H1 (cell line): ENCODE data around the gene RANBP9. TPM values are rescaled to one million over a fixed set of nuclear protein-coding genes. Genes with fewer than 3 reads are reported as not detected.

Source experiments
- CTCF ChIA-PET: fragments of 300-600 bp; sonication (Branson Sonifier 250); formaldehyde crosslinking; loops from one replicate; lab custom pipeline; 2021; ENCODE audit not compliant: partially characterized antibody; lab: Charles Lee
- POLR2A ChIA-PET: fragments of 300-600 bp; sonication (Branson Sonifier 250); formaldehyde crosslinking; loops from one replicate; lab custom pipeline; 2021; ENCODE audit warnings: inconsistent platforms; ENCODE audit not compliant: partially characterized antibody; lab: Charles Lee
- DNase-seq, 2 experiments: peaks; one replicate each; pipeline versions ENCODE4 v3.0.0 to v3.0.0-alpha.2; 2010 to 2022; ENCODE audit warnings: low spot score in 2 of 2, low read depth in 1 of 2, mixed read lengths in 1 of 2
- FAIRE-seq: peaks from 2 replicates; lab custom pipeline; 2011; peaks lifted over from hg19 to GRCh38; lab: Jason Lieb, UNC
- H2AFZ ChIP-seq: 2 replicates; pipeline ENCODE4 v1.8.1; 2012; ENCODE audit warnings: low read length, inconsistent platforms
- H2AK5ac ChIP-seq: 2 replicates; pipeline ENCODE4 v1.6.1; 2013; ENCODE audit warnings: low read depth, low read length
- H2BK120ac ChIP-seq: replicated peaks from 2 replicates; pipeline ENCODE3; 2013; ENCODE audit warnings: low read depth, low read length, inconsistent platforms
- H2BK12ac ChIP-seq: 2 replicates; pipeline ENCODE4 v1.6.1; 2013; ENCODE audit warnings: low read depth, low read length
- H2BK15ac ChIP-seq: 2 replicates; pipeline ENCODE4 v1.6.1; 2013; ENCODE audit warnings: low read length
- H2BK20ac ChIP-seq: 2 replicates; pipeline ENCODE4 v1.6.1; 2013; ENCODE audit warnings: low read length
- H2BK5ac ChIP-seq: 2 replicates; pipeline ENCODE4 v1.6.1; 2013; ENCODE audit warnings: low read depth, low read length
- H3K14ac ChIP-seq: 2 replicates; pipeline ENCODE4 v1.6.1; 2013; ENCODE audit warnings: inconsistent platforms; ENCODE audit not compliant: insufficient read length
- H3K18ac ChIP-seq: 2 replicates; pipeline ENCODE4 v1.6.1; 2013; ENCODE audit warnings: low read length; ENCODE audit errors: extremely low read depth
- H3K23ac ChIP-seq: 2 replicates; pipeline ENCODE4 v1.6.1; 2013; ENCODE audit warnings: inconsistent platforms; ENCODE audit not compliant: insufficient read length
- H3K23me2 ChIP-seq: 2 replicates; pipeline ENCODE4 v1.6.1; 2013; ENCODE audit warnings: low read depth, low read length
- H3K27ac ChIP-seq: 2 replicates; pipeline ENCODE4 v1.6.1; 2011; ENCODE audit warnings: low read depth, low read length, inconsistent platforms
- H3K27me3 ChIP-seq, 4 experiments: replicated peaks in 1 of 4; 1 replicate in 1 of 4; 2 replicates in 3 of 4; pipeline versions ENCODE4 v1.6.1 to v1.8.1; 2011 to 2013; ENCODE audit warnings: low read length in 3 of 4, mild to moderate bottlenecking in 3 of 4, inconsistent platforms in 2 of 4, mixed read lengths in 2 of 4, moderate library complexity in 1 of 4; ENCODE audit not compliant: control insufficient read depth in 3 of 4, insufficient read depth in 3 of 4; ENCODE audit errors: extremely low read depth in 1 of 4
- H3K36me3 ChIP-seq, 4 experiments: 2 replicates each; pipeline versions ENCODE4 v1.6.1 to v1.8.1; 2011 to 2013; ENCODE audit warnings: mild to moderate bottlenecking in 4 of 4, low read length in 3 of 4, moderate library complexity in 2 of 4, control low read depth in 1 of 4, inconsistent platforms in 1 of 4; ENCODE audit not compliant: insufficient read depth in 4 of 4, control insufficient read depth in 2 of 4
- H3K4ac ChIP-seq: replicated peaks from 2 replicates; pipeline ENCODE3; 2013; ENCODE audit warnings: low read length, low read depth, mixed read lengths, inconsistent platforms; ENCODE audit not compliant: insufficient read length
- H3K4me1 ChIP-seq, 4 experiments: replicated peaks in 1 of 4; 1 replicate in 1 of 4; 2 replicates in 3 of 4; pipeline versions ENCODE4 v1.6.1 to v1.8.1; 2011 to 2013; ENCODE audit warnings: low read length in 3 of 4, inconsistent platforms in 2 of 4, mixed read lengths in 1 of 4; ENCODE audit not compliant: insufficient read depth in 4 of 4, control insufficient read depth in 3 of 4
- H3K4me2 ChIP-seq, 2 experiments: 2 replicates each; pipeline versions ENCODE4 v1.6.1 to v1.8.1; 2011 to 2013; ENCODE audit warnings: low read depth in 2 of 2, low read length in 2 of 2, control low read depth in 1 of 2, inconsistent platforms in 1 of 2, mild to moderate bottlenecking in 1 of 2; ENCODE audit not compliant: insufficient read depth in 1 of 2
- H3K4me3 ChIP-seq, 4 experiments: fragments of 200-600, 300-600 bp in 1 of 4; sonication (generic), shearing (Covaris generic), sonication (Bioruptor Twin) in 1 of 4; 2 replicates each; pipeline versions ENCODE4 v1.5.1 to v1.8.1; 2011 to 2016; ENCODE audit warnings: low read length in 4 of 4, low read depth in 3 of 4, control low read depth in 2 of 4, inconsistent platforms in 2 of 4, mild to moderate bottlenecking in 2 of 4, mixed read lengths in 1 of 4, moderate library complexity in 1 of 4; ENCODE audit not compliant: insufficient read depth in 2 of 4; ENCODE audit errors: extremely low read depth in 1 of 4
- H3K56ac ChIP-seq: replicated peaks from 2 replicates; pipeline ENCODE3; 2013; ENCODE audit warnings: low read depth, mild to moderate bottlenecking, mixed read lengths, low read length, inconsistent platforms; ENCODE audit not compliant: insufficient read length
- H3K79me1 ChIP-seq: 2 replicates; pipeline ENCODE4 v1.6.1; 2013; ENCODE audit warnings: low read depth, low read length, control low read depth
- H3K79me2 ChIP-seq, 2 experiments: 2 replicates each; pipeline versions ENCODE4 v1.6.1 to v1.8.1; 2012 to 2013; ENCODE audit warnings: low read length in 2 of 2, mild to moderate bottlenecking in 2 of 2, inconsistent platforms in 1 of 2; ENCODE audit not compliant: insufficient read depth in 2 of 2, control insufficient read depth in 1 of 2
- H3K9ac ChIP-seq, 4 experiments: replicated peaks in 1 of 4; 1 replicate in 1 of 4; 2 replicates in 3 of 4; pipeline versions ENCODE4 v1.6.1 to v1.8.1; 2011 to 2013; ENCODE audit warnings: low read depth in 3 of 4, low read length in 3 of 4, control low read depth in 2 of 4, mild to moderate bottlenecking in 2 of 4, moderate library complexity in 2 of 4, inconsistent platforms in 1 of 4; ENCODE audit errors: extremely low read depth in 1 of 4
- H3K9me3 ChIP-seq, 2 experiments: 2 replicates each; pipeline versions ENCODE4 v1.6.1 to v1.8.1; 2012 to 2013; ENCODE audit warnings: mild to moderate bottlenecking in 2 of 2, moderate library complexity in 2 of 2, control low read depth in 1 of 2, inconsistent platforms in 1 of 2, low read depth in 1 of 2, low read length in 1 of 2, mixed read lengths in 1 of 2; ENCODE audit not compliant: insufficient read depth in 2 of 2
- H4K20me1 ChIP-seq, 2 experiments: replicated peaks in 1 of 2; 2 replicates each; pipeline versions ENCODE3 to v1.8.1; 2011 to 2013; ENCODE audit warnings: inconsistent platforms in 2 of 2, low read length in 2 of 2, mild to moderate bottlenecking in 1 of 2; ENCODE audit not compliant: insufficient read depth in 2 of 2, control insufficient read depth in 1 of 2
- H4K5ac ChIP-seq: 2 replicates; pipeline ENCODE4 v1.6.1; 2013; ENCODE audit warnings: low read length, low read depth, mixed read lengths, inconsistent platforms; ENCODE audit not compliant: insufficient read length
- H4K8ac ChIP-seq: 2 replicates; pipeline ENCODE4 v1.8.0; 2013; ENCODE audit warnings: mild to moderate bottlenecking, moderate library complexity, low read length, inconsistent platforms; ENCODE audit not compliant: insufficient read depth; ENCODE audit errors: extremely low read depth
- H4K91ac ChIP-seq: replicated peaks from 2 replicates; pipeline ENCODE3; 2013; ENCODE audit warnings: low read length, mixed read lengths, inconsistent platforms; ENCODE audit not compliant: insufficient read length
- CEBPB ChIP-seq: IDR thresholded peaks from 2 replicates; pipeline ENCODE4 v1.6.1; 2012; ENCODE audit warnings: low read depth, low read length
- CTBP2 ChIP-seq: IDR thresholded peaks from 2 replicates; pipeline ENCODE4 v1.7.0; 2011; ENCODE audit warnings: borderline replicate concordance, mild to moderate bottlenecking, moderate library complexity, mixed read lengths, low read length; ENCODE audit not compliant: insufficient read depth, insufficient read length
- EZH2 ChIP-seq: fragments of 200-600 bp; sonication (generic); IDR thresholded peaks from 2 replicates; pipeline ENCODE4 v1.7.1; 2012; ENCODE audit warnings: low read depth, mild to moderate bottlenecking, moderate library complexity, low read length, inconsistent platforms; ENCODE audit not compliant: severe bottlenecking
- HDAC2 ChIP-seq, 2 experiments: fragments of 300-600 bp in 1 of 2; sonication (generic) in 1 of 2; IDR thresholded peaks; 2 replicates each; pipeline ENCODE4 v1.6.1; 2011 to 2012; ENCODE audit warnings: low read depth in 2 of 2, low read length in 2 of 2, mild to moderate bottlenecking in 2 of 2, moderate library complexity in 2 of 2, borderline replicate concordance in 1 of 2, inconsistent platforms in 1 of 2
- KDM5A ChIP-seq: fragments of 200-600 bp; IDR thresholded peaks from 2 replicates; pipeline ENCODE4 v1.7.1; 2012; ENCODE audit warnings: mild to moderate bottlenecking, low read length, inconsistent platforms, mixed read lengths
- PHF8 ChIP-seq: fragments of 200-600 bp; sonication (generic); conservative IDR thresholded peaks from 2 replicates; pipeline ENCODE4 v1.7.1; 2012; ENCODE audit warnings: low read depth, mild to moderate bottlenecking, inconsistent platforms, low read length, moderate library complexity
- SAP30 ChIP-seq: fragments of 300-600 bp; sonication (generic); IDR thresholded peaks from 2 replicates; pipeline ENCODE4 v1.7.1; 2012; ENCODE audit warnings: low read length, moderate library complexity, mild to moderate bottlenecking, inconsistent platforms; ENCODE audit not compliant: insufficient read depth, insufficient replicate concordance
- SIRT6 ChIP-seq: IDR thresholded peaks from one replicate; pipeline ENCODE4 v1.7.1; 2012; ENCODE audit warnings: low read length, inconsistent platforms
- SIX5 ChIP-seq: IDR thresholded peaks from 2 replicates; pipeline ENCODE4 v1.6.1; 2011; ENCODE audit warnings: mild to moderate bottlenecking, low read depth, low read length
- SP2 ChIP-seq: IDR thresholded peaks from 2 replicates; pipeline ENCODE4 v1.6.1; 2012; ENCODE audit warnings: mild to moderate bottlenecking, low read length, inconsistent platforms
- SUZ12 ChIP-seq: fragments of 200-600 bp; sonication (generic); IDR thresholded peaks from 2 replicates; pipeline ENCODE4 v1.6.1; 2012; ENCODE audit warnings: mild to moderate bottlenecking, inconsistent platforms, low read length, moderate library complexity, mixed read lengths
- TAF1 ChIP-seq: IDR thresholded peaks from 2 replicates; pipeline ENCODE4 v1.6.1; 2011; ENCODE audit warnings: mild to moderate bottlenecking, low read depth, low read length
- TEAD4 ChIP-seq: IDR thresholded peaks from 2 replicates; pipeline ENCODE4 v1.6.1; 2012; ENCODE audit warnings: low read depth, low read length, inconsistent platforms, mixed read lengths
- YY1 ChIP-seq: IDR thresholded peaks from 2 replicates; pipeline ENCODE4 v1.6.1; 2011; ENCODE audit warnings: low read depth, mild to moderate bottlenecking, low read length
- WGBS, 2 experiments: shearing (Covaris generic) in 1 of 2; methylation state at CpG; one replicate each; pipeline versions ENCODE4 v1.1.6 to v1.1.7; 2013 to 2015; ENCODE audit warnings: low lambda C conversion rate in 2 of 2, mixed read lengths in 2 of 2, inconsistent platforms in 1 of 2, low coverage in 1 of 2, missing lambda C conversion rate in 1 of 2; ENCODE audit not compliant: insufficient replicate concordance in 2 of 2, insufficient coverage in 1 of 2, insufficient read length in 1 of 2; ENCODE audit errors: extremely low coverage in 1 of 2, missing lambda C conversion rate in 1 of 2; 5-methylcytosine and 5-hydroxymethylcytosine counted together
- polyA plus RNA-seq, 7 experiments: library from polyadenylated mRNA; depleted of rRNA in 3 of 7; stranded (reverse) in 5 of 7; unstranded in 2 of 7; fragments of >200 nt in 5 of 7; fragments of 200-250 nt in 2 of 7; gene quantifications; 1 replicate in 5 of 7; 2 replicates in 1 of 7; 4 replicates in 1 of 7; pipeline versions ENCODE4 v1.2.1 to v1.2.3, GENCODE V29; 2011 to 2013; ENCODE audit warnings: missing spikeins in 2 of 7, mixed read lengths in 2 of 7
- total RNA-seq: library from RNA; stranded (reverse); fragmentation: NEBNext Ultra II Directional; extraction: Animal tissue kit (Norgen Biotek cat#: 25700); gene quantifications from 2 replicates; pipeline ENCODE4 v1.2.1, GENCODE V29; 2021

The RANBP9 gene
- total and polyA plus RNA-seq, 2 of the 8 experiments (the other 6 are each of a cell fraction or from before 2014, with no cell fraction given) = 13.0 to 36.7 TPM

GRCh38 chr6:13605634-13606033 lies 106.0 kb downstream of the RANBP9 start:
- H2AK5ac ChIP-seq = no peak overlapping the region
- H2BK12ac ChIP-seq = no peak overlapping the region
- no peaks in the 10 kb centered on the region for H3K79me1 ChIP-seq
- no peaks in the 10 kb centered on the region for H3K79me2 ChIP-seq
- FAIRE-seq = no peak
- no peak overlapping the region for H3K4ac ChIP-seq
- WGBS, 2 experiments = 88% methylated on average over 4 of the region's 4 CpGs; no CpG with 5 or more reads in 1 of the 2 experiments
- H3K23ac ChIP-seq = no peak overlapping the region
- H3K14ac ChIP-seq = no peak overlapping the region
- no peak overlapping the region for H3K27ac ChIP-seq
- H2BK20ac ChIP-seq = no peak overlapping the region
- ChIA-PET CTCF (interaction anchor here (0.6 to 2.0 kb wide), 4 partner anchors 9 to 335 kb away, joined by 4 to 8 read pairs (median 6); partner anchors contain the start of genes NOL7 and SIRT5), POLR2A (interaction anchor here (0.6 to 1.3 kb wide), 2 partner anchors 17 to 1734 kb away, joined by 3 read pairs; no protein-coding TSS in a partner anchor)
- no peak overlapping the region for H2AFZ ChIP-seq
- H2BK5ac ChIP-seq = no peak overlapping the region
- H3K9me3 ChIP-seq = no peaks in the 10 kb centered on the region
- H3K36me3 ChIP-seq = peaks cover 0 to 13% (median 3%) of the 10 kb centered on the region in 4 experiments; a peak in 2 of 8 replicates
- DNase-seq = no peak
- H3K4me1 ChIP-seq = no peaks in the 10 kb centered on the region
- H3K18ac ChIP-seq = no peak overlapping the region
- no peak overlapping the region for H3K4me2 ChIP-seq
- no peak overlapping the region for H2BK120ac ChIP-seq
- H3K27me3 ChIP-seq = no peaks in the 10 kb centered on the region
- no peak overlapping the region for H3K4me3 ChIP-seq
- no peak overlapping the region for H3K9ac ChIP-seq
- H4K5ac ChIP-seq = no peak overlapping the region
- no peaks in the 10 kb centered on the region for H3K23me2 ChIP-seq
- no peak overlapping the region for H4K8ac ChIP-seq
- H3K56ac ChIP-seq = no peak overlapping the region
- no peak overlapping the region for H4K91ac ChIP-seq
- H2BK15ac ChIP-seq = no peak overlapping the region
- no peaks in the 10 kb centered on the region for H4K20me1 ChIP-seq
- TF ChIP-seq SIX5 (no peak), TEAD4 (no peak), SAP30 (no peak), TAF1 (no peak), KDM5A (no peak), EZH2 (no peak), HDAC2 (IDR thresholded peaks at IDR 0.05; ENCODE audit: borderline replicate concordance in 1 of 2, low read depth in 2 of 2, low read length in 2 of 2) (no peak), SP2 (no peak), SUZ12 (no peak), YY1 (no peak), SIRT6 (no peak), CTBP2 (no peak), CEBPB (no peak), PHF8 (no peak)
